SKM-1 (cell line): ENCODE data around the gene MIGA1.
"Not testable (repeated sequence)": the region's sequence is repeated elsewhere in the genome, so short reads cannot be mapped to it uniquely, and the experiment has no call there.

ENCODE experiments used
- DNase-seq: peaks from one replicate; lab custom pipeline; 2025; ENCODE audit not compliant: unreplicated experiment; lab: John Stamatoyannopoulos, UW

Gene MIGA1

DNA sequence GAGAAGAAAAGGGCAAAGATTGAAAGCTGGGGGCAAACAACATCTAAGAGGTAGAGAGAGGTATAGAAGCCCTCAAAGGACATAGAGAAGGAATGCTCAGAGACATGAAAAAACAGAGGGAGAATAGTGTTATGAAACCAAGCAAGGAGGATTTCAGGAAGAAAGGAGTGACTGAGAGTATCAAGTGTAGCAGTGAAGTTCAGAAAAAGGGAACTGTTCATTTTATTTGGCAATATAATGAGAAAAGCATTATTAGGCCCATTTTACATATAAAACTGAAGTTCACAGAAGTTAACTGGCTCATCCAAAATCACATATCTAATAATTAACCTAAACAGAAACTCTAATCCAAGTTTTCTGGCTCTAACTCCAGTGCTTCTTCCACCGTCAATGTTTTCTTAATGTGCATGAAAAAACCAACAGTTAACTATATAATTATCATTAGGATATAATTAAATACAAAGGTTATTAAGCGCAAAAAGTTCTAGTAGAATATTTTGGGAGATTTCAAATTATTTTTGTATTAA is 126.6 kb downstream of the MIGA1 start:
- no peak for DNase-seq

DNA sequence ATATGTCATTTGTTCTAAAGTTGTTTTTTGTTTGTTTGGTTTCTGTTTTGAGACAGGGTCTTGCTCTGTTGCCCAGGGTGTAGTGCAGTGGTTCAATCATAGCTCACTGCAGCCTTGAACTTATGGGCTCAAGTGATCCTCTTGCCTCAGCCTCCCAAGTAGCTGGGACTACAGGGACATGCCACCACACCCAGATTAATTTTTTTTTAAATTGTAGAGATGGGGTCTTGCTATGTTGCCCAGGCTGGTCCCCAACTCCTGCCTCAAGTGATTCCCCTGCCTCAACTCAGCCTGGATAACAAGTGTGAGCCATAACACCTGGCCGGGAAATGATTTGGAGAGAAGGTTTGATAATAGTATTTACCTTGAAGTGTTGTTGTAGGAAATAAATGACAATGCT is 127.2 kb downstream of the MIGA1 start:
- DNase-seq, result no peak

DNA sequence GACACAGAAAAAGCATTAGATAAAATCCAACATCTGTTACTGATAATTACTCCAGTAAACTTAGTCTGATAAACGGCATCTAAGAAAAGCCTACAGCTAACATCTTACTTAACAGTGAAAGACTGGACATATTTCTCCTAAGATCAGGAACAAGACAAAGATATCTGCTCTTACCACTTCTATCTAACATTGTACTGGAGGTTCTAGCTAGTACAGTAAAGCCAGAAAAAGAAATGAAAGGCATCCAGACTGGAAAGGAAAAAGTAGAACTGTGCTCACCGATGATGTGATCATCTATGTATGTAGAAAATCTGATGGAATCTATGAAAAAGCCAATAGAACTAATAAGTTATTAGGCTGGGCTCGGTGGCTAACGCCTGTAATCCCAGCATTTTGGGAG is 130.7 kb downstream of the MIGA1 start:
- DNase-seq, result no peak

DNA sequence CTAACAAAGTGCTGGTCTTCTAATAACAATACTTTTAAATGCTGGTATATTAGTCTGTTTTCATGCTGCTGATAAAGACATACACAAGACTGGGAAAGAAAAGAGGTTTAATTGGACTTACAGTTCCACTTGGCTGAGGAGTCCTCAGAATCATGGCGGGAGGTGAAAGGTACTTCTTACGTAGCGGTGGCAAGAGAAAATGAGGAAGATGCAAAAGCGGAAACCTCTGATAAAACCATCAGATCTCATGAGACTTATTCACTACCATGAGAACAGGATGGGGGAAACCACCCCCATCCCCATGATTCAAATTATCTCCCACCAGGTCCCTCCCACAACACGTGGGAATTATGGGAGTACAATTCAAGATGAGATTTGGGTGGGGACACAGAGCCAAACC is 139.5 kb downstream of the MIGA1 start:
- DNase-seq, result not testable (repeated sequence)

DNA sequence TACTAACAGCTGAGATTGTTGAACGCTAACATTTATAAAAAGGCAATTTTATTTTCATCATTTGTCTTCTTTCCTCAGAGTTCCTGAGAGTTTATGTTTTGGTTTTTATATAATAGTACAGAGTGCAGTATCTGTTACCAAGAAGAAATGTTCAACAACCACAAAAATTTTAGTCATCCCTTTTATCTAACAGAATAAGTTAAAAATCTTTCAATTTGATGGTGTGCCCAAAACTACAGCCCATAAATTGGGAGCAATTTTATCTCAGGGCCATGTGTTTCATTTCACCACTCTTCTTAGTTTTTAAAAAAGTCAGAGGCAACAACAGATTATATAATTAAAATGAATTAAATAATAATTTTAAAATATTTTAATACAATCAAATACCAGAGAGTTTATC is 146.1 kb downstream of the MIGA1 start:
- DNase-seq, result no peak

DNA sequence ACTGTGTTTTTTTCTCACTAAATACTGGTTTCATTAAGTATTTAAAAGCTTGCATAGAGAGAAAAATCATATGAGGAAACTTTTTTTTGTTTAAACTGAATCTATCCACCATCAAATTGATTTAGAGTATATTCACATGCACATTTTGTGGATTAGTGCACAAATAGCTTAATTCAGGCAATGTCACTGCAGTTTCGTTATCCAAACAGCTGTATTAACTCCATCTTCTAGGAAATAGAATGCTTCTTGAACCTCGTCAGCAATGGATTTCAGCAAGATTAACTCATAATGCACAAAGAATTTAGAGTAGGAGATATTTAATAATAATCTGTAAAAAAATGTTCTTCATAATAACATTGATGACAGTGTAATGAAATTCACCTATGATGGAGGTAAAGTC is 146.5 kb downstream of the MIGA1 start:
- DNase-seq, result no peak

DNA sequence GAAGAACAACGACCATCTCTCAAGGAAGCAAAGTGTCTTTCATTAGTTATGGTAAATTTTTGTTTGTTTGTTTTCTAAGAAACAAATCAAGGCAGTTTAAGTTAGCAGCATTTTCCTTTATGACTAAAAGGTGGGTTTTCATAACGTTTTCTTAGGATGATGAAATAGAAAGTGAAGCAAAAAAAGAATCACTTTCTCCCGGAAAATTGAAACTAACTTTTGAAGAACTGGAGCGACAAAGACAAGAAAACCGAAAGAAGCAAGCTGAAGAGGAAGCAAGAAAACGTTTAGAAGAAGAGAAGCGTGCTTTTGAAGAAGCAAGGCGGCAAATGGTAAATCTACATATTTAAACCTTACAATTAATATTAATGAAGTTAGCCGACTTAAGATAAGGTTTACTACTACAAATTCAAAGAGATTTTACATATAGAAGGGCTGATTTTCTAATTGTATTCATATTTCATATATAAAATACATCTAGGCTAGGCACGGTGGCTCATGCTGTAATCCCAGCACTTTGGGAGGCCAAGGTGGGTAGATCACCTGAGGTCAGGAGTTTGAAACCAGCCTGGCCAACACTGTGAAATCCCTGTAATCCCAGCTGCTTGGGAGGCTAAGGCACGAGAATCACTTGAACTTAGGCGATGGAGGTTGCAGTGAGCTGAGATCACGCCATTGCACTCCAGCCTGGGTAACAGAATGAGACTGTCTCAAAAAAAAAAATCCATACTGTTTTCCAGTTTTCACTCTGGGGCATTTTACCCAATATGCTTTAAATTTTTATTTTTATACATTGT is 147.3 kb downstream of the MIGA1 start:
- DNase-seq, result peak; percentile 41

DNA sequence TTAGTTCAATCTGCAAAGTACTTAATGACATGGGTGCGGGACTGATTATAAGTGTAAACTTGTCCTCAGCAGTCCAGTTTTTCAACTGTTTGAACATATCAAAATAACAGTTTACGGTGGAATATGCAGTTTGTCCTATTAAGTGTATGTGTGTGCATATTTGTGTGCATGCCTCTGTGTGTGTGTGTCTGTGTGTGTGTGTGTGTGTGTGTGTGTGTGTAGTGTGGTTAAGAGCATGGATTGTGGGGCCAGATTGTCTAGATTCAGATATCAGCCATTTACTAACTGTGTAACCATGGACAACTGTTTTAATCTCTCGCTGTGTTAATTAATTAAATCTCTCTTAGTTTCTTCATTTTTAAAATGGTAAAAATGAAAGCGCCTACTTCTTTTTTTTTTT is 148.0 kb downstream of the MIGA1 start:
- DNase-seq, result no peak
